VCaP (cell line): ENCODE data around the gene CPZ.

Experiments used
- H3K27ac ChIP-seq: fragments of 450-650 bp; 2 replicates; pipeline ENCODE4 v1.5.1; 2017
- TF ChIP-seq, protein P1 (sequence below): fragments of 450-650 bp; conservative IDR thresholded peaks from 2 replicates; pipeline ENCODE4 v1.5.1; 2017; ENCODE audit warnings: mild to moderate bottlenecking, moderate library complexity

Gene CPZ

DNA sequence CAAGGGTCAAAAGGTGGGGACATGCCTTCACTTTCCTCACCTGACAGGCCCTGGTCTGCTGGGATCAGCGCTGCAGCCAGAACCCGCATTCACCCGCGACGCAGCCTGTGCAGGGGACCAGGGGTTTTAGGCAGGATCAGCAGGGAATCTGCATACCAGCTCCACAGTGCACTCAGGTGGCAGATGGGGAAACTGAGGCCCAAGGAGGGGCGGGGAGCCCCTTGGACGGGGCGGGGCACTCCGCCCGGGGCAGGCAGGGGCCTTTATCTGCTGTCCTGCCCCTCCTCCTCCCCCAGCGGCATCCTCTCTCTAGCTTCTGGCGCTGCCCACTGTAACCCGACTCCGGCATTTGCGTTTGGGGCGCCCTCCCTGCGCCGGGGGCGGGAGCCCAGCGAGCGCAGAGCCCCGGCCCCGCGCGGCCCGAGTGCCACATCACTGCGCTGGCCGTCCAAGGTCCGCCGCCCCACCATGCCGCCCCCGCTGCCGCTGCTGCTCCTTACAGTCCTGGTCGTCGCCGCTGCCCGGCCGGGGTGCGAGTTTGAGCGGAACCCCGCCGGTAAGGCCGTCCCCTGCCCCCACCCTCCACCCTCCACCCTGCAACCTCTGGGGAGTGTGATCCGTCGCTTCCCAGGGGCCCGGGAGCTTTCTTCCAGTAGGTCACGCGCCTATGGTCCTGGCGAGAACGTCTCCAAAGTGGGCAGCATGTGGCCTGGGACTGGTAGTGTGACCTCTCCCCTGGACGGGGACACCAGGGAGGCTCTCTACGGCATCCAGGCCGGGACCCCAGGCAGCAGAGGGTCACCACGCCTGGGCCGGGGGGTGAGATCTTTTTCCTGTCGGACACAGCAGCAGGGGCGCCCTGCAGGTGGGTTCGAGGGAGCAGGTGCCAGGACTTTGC lies at the start of gene CPZ:
Gene CPZ (plus strand): TSS at position 400 of the 898 bp plus-strand sequence. CDS start 69 bp downstream, at position 469.
- TF ChIP-seq, protein P1, sequence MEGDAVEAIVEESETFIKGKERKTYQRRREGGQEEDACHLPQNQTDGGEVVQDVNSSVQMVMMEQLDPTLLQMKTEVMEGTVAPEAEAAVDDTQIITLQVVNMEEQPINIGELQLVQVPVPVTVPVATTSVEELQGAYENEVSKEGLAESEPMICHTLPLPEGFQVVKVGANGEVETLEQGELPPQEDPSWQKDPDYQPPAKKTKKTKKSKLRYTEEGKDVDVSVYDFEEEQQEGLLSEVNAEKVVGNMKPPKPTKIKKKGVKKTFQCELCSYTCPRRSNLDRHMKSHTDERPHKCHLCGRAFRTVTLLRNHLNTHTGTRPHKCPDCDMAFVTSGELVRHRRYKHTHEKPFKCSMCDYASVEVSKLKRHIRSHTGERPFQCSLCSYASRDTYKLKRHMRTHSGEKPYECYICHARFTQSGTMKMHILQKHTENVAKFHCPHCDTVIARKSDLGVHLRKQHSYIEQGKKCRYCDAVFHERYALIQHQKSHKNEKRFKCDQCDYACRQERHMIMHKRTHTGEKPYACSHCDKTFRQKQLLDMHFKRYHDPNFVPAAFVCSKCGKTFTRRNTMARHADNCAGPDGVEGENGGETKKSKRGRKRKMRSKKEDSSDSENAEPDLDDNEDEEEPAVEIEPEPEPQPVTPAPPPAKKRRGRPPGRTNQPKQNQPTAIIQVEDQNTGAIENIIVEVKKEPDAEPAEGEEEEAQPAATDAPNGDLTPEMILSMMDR: no peak
- no peak within 1 kb of the TSS for H3K27ac ChIP-seq

DNA sequence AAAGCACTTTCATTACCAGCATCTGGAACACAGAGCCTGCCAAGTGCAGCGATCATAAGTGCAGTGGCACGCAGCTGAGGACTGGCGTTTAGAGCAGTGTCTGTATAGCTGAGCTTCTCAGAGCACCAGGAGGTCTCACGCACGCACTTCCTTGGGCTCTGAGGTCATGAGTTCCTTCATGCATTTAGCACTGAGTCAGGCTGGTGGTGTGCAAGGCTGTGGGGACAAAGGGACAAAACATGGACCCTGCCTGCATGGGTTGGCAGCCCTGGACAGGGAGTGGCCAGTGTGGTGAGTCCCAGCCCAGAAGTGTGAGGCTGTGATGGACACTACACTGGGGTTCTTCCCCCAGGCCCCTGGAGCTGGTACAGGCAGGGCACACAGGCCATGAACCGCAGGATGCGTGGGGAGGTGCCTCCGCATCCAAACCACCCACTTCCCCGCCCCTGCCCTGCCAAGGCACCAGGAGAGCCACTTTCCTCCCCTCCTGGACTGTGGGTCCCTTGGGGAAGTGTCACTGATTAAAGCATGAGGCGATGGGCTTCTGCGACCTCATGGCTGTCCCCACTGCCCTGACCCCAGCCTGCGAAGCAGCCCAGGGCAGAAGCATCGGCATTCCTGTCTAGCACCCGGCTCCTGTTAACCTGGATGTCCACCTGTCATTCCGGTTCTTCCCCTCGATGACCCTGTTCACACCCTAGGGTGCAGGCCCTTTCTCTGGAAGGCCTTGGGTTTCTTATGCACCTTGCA lies 49.6 kb upstream of the CPZ start:
- TF ChIP-seq, protein P1: no peak

DNA sequence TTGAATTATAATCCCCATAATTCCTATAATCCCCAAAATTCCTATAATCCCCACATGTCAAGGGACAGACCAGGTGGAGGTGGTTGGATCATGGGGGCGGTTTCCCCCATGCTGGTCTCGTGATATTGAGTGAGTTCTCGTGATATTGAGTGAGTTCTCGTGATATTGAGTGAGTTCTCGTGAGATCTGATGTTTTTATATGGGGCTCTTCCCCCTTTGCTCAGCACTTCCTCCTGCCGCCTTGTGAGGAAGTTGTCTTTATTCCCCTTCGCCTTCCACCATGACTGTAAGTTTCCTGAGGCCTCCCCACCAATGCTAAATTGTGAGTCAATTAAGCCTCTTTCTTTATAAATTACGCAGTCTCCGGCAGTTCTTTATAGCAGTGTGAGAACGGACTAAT lies 48.9 kb upstream of the CPZ start:
- TF ChIP-seq, protein P1: no peak
- no peak overlapping the region for H3K27ac ChIP-seq

More for the DNA sequence above, 49.6 kb upstream of the CPZ start:
- no peak overlapping the region for H3K27ac ChIP-seq

DNA sequence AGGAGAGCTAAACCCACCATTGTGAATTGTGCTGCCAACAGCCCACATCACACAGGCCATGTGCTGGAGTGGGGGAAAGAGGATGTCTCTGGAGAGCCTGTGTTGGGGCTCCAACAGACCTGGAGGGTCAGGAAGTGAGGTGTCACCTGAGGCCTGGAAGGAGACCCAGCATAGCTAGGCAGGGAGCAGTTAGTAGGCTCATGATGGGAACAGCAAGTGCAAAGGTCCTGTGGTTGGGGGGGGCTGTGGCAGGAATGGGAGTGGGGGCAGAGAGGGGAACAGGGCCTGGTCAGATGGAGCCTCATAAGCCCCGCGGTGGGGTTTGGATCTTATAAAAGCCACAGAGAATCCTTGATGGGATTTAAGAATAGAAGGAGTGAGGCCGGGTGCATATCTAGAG lies 48.3 kb upstream of the CPZ start:
- TF ChIP-seq, protein P1: no peak
- no peak overlapping the region for H3K27ac ChIP-seq

DNA sequence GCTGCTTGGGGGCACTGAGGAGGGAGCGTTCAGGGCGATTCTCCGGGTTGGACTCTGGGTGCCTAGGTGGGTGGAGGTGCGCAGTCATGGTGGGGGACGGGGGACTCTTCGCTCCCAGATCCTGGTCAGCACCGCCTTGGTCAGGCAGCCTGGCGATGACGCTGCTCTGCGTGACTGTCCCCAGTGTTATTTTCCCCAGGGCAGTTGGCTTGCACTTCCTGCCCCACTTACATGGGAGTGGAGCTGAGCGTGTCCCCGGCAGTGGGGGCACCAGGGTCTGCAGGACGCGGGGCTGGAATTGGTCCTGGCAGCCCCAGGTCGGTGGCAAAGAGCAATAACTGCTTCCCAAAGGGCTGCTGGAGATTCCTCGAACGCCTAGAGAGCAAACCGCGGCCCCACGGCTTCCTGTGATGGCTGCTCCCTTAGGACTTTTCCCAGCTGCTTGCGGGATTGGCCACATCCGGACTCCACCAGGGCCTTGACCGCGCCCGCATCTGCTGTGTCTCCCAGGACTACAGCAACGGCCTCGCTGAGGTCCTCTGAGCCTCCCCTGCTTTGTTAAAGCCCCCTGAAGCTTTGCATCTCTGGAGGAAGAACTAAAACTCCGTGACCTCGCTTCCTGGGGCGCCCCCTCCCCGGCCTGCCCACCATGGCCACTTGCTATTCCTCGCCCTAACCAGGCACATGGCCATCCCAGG lies 47.7 kb upstream of the CPZ start:
- TF ChIP-seq, protein P1: no peak
- H3K27ac ChIP-seq: no peak overlapping the region

DNA sequence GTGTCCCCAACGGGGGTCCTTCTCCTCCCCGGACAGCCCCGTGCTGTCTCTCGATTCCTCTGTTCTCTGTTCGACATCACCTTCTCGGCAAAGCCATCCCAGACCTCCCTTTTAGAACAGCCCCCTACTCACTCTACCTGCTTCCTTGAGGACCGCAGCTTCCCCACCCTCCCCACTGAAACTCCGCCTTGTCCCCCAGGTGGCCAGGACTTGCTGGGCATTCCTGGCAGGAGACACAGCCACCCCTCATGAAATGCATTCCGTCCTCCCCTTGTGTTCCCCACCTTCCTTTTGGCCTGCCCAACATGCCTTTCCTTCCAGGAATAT lies 47.2 kb upstream of the CPZ start:
- no peak overlapping the region for H3K27ac ChIP-seq
- TF ChIP-seq, protein P1: no peak

DNA sequence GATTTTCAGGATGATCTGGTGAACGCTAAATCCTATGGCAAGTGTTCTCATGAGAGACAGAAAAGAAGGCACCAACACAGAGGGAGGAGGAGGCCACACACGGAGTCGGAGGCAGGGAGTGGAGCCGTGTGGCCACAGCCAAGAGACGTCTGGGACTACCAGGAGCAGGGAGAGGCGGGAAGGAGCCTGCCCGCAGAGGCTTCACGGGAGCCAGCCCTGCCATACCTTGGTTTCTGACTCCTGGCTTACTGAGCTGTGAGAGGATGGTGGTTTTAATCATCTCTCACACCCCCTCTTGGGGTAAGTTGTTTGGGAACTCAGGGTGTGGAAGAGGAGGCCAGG lies 45.8 kb upstream of the CPZ start:
- no peak overlapping the region for H3K27ac ChIP-seq
- TF ChIP-seq, protein P1: no peak
